ENCODE measurements around the gene ZC3H12C.

Gene ZC3H12C

DNA sequence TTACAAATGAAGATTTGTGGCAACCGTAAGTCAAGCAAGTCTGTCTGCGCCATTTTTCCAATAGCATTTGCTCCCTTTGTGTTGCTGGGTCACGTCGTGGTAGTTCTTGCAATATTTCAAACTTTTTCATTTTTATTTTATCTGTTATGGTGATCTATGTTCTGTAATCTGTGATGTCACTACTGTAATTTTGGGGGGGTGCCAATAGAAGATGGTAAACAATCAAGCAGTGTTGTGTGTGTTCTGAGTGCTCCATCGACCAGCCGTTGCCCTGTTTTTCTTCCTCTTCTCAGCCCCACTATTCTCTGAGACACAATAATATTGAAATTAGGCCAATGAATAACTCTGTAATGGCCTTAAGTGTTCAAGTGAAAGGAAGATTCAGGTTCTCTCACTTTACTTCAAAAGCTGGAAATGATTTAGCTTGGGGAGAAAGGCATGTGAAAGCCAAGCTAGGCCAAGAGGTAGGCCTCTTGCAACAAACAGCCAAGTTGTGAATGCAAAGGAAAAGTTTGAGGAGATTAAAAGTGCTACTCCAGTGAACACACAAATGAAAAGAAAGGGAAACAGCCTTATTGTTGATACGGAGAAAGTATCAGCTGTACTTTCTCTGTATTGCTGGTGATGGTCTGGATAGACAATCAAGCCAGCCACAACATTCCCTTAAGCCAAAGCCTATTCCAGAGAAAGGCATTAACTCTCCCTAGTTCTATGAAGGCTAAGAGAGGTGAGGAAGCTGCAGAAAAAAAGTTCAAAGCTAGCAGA is 7.5 kb downstream of the ZC3H12C start:
- DNase-seq = no peak

DNA sequence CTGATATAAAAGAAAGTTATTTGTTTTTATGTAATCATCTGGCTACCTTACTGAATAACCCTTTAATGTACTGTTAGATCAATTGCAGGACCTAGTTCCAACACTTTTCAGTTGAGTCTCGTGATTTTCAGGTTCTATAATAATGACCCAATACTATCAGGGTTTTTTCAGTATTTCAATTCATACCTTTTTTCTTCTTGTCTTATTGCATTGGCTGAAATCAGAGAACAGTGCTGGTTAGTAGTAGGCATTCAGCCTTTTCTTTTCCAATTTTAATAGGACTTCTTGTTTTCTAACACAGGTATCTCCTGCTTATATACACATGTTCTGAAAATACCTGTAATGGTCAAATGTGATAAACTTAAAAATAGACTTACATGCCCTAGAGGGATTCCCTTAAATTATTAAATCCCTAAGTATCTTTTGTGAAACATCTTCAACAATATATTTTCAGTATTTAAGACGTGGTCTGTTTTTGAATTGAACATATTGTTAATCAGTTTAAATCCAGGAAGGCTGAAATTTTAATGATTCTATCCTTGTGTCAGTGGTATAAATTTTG is 13.6 kb downstream of the ZC3H12C start:
- DNase-seq = no peak

DNA sequence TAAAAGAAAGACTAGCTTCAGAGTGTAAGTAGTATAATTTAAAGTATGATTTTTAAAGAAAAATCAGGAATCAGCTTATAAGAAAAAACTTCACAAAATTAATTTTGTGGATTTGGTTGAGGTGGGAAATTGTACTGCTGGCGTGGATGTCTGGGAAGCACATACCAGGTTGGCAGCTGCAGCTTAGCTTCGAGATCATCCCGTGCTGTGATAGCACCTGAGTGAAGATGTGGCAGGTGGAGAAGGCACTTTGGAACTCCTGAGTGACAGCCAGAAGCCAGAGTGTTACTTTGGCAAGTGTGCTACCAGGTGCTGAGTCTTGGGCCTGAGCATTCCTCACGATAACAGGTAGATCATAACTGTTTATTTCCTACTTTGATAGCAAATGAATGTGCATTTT is 17.7 kb downstream of the ZC3H12C start:
- no peak for DNase-seq

DNA sequence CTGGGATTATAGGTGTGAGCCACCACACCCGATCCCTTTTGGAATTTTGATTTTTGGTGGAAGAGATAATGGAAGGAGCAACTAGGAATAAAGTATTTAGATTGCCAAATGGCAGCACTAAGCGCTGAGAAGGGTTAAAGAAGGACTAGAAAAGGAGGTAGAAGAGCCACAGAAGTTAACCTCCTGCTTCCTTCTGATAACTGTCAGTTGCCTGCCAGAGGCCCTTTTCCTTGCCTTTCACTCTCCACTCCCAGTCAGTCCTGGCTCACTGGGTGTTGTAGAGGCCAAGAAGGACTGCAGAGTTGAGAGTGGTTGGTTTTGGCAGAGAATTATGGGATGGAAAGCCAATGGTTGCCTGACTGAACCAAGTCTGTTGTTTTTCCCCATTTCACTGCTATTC is 19.3 kb downstream of the ZC3H12C start:
- no peak for DNase-seq

DNA sequence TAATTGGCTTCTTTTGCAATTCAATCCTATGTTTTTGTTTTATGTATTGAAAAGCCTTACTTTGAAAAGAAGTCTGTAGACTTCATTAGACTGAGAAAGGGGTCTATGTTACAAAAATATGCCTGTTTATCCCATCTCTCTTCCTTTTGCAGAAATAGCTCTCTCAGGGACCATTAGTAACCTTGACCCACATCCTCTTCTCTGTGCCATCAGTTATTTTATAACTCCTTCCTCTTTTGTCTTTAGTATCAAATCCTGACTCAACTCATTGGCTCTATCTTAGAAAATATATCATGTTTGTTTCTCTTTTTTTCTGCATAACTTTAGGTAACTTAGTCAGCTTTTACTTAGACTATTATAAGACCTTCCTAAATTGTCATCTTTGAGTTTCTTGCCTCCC is 20.3 kb downstream of the ZC3H12C start:
- DNase-seq = no peak

DNA sequence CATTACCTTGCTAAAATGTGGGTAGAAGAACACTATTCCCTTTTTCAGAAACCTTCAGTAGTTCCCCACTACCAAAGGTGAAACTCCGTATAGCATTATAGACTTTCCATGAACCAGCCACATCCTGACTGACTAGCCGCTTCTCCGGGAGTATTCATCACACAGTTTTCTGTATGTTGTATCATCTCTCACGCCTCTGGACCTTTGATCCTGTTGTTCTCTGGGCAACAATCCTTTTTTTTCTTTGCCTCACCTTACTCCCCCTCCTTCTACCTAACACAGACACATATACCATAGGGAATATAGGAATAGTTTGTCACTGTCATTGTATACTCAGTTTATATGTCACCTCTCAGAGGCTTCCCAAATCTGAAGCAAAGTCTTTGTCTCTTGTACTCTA is 20.8 kb downstream of the ZC3H12C start:
- no peak for DNase-seq

DNA sequence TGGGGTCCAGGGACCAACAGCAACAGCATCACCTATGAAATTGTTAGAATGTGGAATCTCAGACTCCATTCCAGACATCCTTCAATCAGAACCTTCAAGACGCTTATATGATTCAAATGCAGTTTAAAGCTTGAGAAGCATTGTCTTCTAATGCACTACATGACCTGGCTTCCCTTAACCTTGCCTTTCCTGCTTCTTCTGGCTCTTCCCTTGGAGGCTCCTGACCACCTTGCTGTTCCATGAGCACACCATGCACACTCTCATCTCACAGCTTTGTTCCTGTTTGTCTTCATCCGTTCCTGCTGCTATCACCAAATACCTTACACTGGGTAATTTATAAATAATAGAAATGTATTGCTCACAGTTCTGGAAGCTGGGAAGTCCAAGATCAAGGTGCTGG is 26.1 kb downstream of the ZC3H12C start:
- no peak for DNase-seq

DNA sequence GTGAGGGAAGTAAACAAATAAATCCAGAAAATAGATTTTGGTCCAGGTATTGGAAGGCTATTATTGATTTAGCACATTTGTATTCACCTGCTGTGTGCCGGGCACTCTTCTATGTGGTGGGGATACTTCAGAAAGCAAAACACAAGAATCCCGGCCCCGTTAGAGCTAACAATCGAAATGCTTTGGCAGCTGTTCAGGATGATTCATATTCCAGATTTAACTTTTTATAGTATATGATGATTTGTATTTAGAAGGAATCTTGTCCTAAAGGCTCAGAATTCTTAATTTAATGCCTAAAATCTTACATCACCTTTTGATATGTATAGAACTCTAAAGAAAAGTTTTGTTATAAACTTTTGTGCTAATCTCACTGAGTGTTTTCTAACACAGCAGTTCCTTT is 28.0 kb downstream of the ZC3H12C start:
- DNase-seq = no peak

DNA sequence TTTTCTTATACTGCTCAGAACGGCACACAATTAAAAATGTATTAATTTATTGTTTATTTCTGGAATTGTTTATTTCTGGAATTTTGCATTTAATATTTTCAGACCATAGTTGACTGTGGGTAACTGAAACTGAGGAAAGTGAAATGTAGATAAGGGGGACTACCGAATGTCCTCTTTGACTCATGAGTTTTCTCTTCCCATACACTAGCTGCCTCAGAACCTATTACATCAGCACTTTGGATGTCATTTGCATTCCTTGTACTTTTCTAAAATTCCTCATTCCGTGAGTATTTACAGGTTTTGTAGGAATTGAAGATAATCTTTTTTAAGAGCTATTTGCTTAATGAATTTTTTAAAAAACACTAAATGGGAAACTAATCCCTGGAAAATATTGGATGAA is 29.8 kb downstream of the ZC3H12C start:
- no peak for DNase-seq

DNA sequence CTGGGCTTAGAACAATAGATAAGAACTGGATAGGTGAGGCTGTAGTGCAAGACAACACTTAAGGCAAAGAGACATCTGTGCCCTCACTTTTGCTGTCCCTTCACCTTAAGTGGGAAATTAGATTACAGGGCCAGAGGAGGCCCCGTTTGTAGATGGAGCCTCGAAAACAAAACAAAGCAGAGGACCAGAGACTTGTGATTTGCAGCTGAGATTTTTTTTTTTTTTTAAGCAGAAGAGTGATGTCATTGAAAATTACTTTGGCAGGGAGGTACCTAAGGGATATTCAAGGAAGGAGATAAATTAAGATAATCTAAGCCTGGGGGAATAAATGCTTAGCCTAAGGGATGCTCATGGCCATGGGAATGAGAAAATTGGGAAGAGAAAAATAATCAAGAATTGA is 31.4 kb downstream of the ZC3H12C start:
- no peak for DNase-seq

DNA sequence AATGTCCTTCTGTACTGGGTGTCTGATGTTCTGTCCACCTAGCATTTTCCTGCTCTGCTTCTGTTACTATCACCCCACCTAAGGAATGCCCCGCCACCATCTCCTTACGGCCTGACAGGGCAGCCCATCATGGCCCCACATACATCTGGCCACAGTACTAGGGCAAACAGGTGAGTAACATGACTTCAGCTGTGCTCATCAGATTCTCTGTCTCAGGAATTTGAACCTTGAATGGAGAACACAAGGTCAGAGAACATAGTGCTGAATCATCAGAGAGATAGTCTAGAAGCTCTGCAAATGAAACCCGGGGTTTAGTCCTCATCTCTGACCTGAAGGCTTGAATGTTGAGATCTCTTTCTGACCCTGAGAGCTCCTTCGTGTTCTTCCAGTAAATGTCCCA is 32.4 kb downstream of the ZC3H12C start:
- no peak for DNase-seq

DNA sequence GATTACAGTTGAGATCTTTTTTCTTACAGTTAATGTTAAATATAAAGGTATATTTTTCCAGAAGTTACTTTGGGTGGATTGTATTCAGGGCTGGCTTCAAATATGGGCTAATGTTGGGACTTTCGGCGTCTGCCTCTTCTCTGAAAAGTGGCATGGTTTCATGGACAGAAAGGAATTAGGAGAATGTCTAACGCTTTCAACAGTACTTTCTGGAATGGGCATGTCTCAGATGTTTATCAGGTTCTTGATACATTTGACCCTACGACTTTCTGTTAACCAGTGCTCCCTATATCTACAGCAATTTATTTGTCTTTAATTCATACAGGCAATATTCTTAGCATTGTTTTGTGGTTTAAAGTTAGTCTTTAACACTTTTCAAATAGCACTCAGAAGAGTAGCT is 33.7 kb downstream of the ZC3H12C start:
- DNase-seq = no peak

DNA sequence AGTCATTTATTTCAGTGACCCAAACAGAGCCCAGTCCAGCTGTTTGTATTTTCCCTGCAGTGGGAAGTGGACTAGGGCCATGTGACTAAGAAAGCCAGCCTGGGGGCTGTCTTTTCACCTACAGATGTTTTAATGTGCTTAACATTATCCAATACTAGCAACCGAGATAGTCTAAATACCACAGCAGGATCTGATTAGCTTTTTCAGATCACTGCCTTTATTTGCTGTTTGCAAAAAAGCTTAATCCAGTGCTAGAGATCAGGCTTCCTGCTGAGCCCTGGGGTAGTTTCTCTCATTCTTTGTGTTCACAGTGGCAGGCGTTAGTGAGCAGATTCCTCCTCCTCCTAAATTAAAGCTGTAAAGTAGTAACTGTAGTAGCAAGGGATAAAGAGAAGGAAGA is 35.0 kb downstream of the ZC3H12C start:
- DNase-seq = no peak

DNA sequence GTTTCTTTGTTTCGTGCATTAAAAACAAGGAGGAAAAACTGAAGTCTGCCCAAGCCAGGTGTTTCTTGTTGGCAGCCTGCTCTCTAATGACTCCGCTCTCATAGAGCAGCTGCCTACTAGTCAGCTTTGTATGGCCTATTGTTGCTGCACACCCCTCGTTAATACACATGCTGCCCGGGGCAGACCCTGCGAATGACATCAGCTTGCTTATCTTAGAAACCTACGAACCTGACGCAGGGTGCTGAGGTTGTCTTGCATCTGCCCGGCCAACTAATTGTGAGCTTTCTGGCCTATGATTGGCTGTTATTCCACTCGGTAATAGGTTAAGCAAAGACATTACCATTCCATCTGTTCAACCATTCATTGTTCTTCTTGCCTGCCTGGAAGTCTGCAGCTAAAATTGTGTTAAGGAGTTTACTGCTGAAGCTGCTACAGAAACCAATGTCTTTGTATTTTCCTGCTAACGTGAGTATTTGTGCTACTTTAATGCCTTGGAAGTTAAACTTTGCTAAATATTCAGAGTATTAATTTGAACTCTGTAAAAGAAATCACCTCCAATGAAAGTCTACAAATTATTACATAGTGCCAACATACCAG is 37.5 kb downstream of the ZC3H12C start:
- no peak for DNase-seq

DNA sequence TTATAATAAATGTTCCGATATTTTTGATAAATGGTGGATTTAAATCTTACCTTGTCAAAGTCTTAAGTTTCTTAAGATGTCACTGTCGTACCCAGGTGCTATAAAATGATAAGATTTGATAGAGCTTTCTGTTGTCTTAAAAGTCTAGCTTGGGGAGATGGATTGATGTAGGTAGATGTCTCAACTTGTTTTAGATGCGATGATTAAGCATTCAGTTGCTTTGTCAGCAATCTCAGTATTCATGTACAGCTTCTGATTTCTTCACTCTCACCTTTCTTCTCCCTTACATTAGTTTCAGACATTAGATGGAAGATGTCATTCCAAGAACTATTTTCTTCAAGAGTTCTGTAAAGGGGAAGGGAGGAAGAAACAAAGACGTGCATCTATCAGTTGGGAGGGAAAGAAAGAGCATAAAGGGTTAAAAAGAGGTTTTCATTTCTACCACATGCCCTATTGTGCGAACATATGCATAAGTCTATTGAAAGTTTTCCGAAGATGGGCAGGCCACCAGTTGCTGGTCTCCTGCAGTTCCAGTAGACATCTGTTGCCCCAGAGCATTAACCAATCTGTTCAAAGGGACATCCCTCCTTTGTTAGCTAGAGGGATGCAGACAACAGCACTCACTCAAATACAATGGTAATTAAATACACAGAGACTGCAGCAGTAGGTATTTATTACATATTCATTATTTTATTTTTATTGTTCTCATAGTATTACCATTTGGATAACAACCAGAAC is 38.4 kb downstream of the ZC3H12C start:
- DNase-seq = no peak

DNA sequence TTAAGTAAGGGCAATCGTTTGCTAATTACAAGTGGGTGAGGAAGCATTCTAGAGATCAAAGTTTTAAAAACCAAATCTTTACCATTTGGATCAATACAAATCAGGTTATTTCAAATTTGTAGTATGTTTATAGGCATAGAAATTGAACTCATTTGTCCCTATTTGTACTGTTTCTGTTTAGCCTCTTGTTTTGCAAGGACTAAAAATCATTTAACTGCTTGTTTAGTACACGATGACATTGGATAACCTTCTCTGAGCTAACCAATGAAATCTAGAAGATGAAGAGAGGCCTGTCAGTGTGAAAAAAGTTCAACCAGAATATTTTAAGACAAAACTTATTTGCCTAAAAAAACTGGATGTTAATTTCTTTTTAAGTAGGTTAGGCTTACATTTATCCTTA is 40.0 kb downstream of the ZC3H12C start:
- DNase-seq = no peak

DNA sequence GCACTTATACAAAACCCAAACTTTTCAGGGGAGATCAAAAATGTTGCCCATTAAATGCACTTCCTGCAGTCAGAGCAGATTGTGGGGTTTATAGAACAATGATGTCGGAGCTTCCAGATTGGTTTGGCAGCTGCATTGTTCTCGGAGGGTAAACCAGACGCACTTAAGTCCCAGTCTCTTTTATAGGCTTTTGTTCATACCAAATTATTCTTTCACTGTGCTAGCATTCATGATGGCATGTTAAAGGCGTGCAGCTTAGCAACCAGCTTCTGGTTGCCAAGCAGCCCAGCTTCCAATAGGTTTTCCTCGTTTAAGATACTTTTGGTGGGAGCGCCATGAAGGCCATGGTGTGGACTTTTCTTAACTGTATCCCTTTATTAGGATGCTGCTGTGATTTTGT is 40.9 kb downstream of the ZC3H12C start:
- no peak for DNase-seq

DNA sequence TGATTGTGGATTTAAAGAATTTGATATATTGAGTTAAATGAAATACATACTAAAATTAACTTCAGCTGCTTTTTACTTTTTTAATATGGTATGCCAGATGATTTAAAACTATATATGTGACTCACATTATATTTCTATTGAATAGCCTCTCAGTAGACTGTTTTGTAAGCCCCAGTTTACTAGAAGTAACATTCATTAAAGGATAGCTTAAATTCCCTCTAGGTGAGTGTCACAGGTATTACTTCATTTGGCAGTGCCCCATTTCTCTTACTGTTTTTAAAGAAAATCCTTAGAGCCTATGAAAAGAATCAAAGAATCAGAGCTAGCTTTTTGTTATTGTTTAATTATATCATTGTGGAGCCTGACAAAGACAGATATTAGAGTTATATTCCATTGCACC is 48.6 kb downstream of the ZC3H12C start:
- no peak for DNase-seq

DNA sequence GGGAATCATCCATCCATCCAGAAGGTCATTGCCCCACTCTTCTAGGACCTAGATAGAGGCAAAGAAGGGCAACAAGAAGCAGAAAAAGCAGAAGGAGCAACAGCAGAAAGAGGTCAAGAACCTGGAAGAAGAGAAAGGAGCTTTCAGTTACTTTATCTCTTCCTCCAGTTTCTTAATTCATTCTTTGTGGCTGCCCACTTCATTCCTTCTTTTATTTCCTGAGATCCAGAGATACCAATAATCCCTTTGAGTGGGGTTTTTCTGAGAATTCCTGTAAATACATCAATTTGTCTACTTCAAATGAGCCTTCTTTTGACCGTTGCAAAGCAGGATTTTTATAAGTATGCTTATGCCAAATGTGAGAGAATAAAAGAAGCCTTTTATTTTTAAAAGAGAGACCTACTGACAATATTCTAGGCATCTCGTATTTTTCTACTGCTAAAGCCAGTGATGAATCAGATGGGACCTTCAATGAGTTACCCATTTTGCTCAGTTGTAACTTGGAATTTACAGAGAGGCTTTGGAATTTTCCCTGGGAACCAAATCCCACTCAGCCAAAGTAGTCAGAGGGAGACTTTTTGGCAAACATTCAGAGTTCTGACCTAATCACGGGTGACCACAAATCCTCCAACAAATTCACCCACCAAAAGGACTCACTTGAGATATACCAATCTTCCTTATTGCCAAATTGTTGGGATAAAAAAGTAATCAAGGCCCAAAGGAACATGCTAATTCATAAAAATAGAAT is 54.9 kb downstream of the ZC3H12C start:
- DNase-seq = no peak

DNA sequence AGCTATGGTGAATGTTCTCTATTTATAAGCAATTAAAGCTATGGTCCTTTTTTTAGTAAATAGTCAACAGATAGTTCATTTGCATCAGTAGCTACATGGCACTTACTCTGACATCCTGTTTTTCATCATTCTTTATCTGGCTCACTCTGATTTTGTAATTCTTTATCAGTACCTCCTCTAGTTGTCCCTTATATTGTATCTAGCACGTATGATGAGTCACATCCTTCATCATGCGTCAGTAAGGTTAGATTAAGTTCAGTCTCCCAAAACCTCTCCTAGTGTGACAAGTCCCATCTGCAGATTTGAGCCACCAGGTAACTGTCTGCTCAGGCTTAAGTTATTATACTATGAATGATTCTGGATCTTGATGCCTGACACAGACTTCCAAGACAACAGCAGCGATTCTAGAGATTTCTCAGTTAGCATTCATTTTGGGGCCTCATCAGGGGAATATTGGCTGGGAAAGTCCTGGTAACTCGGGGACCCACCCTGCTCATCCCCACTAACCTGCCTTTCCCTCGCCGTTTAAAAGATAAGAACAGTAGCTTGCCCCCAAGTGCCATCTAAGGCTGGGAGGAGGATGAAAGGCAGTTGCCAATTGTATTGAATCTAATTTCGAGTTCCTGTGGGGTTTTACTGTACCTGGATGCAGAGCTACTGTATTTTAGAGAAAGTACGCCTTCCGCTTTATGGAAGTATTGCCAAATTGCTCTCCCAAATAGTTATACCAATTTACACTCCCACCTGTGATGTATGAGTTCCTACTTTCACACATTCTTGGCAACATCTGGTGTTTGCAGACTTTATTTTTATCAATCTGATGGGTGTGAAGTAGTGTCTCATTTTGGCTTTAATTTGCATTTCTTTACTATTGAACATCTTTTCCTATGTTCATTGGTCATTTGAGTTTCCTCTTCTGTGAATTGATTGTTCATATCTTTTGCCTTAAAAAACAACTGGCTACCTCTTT is 55.9 kb downstream of the ZC3H12C start:
- no peak for DNase-seq

DNA sequence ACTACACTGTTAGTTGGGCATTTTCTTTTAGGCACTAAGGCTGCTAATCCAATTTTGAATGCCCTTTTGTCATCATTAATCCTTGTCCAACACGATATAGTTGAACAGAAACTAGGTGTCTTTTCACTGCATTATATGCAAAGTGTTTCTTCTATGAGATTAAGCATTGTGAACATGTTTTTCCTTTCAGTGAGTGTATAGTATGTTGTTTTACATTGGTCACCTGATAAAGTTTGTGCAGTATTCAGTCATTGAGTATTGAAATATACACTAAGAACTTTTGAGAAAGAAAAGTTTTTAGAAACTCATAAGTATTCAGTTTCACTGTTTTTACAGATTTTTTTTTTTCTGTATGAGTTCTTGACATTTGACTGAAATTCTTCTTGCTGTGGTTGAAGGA is 59.0 kb downstream of the ZC3H12C start:
- no peak for DNase-seq

DNA sequence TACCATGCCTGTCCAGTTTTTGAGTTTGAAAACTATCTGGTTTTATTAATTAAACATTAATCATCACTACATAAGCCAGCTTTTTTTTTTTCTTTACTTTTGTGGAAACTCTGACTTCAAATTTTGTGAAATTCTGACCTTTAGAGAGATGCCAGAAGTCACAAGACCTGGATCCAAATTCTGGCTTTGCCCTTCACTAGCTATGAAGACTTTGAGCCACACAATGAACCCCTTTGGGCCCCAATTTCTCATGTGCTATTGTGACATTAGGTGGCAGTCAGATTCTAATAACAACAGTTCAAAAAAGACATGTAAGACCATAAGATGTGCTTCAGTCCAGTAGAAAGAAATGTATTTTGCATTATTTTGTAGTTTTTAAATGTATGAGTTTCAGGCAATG is 60.3 kb downstream of the ZC3H12C start:
- no peak for DNase-seq

Measured in stimulated activated CD4-positive, alpha-beta T cell treated with anti-CD3 and anti-CD28 coated beads, Interleukin-2, amount 100 ng/mL, for 24 hours (primary cell).